CD4-positive, alpha-beta T cell (primary cell): ENCODE results near the gene HACL1. TPM values are rescaled to one million over a fixed set of nuclear protein-coding genes. Genes with fewer than 3 reads are reported as not detected.
A peak's percentile ranks its signal among the peaks of the same experiment; 100 is the strongest.

Source experiments
- ATAC-seq: fragments of 200-7000 bp; cut with Tn5 transposase; one replicate; pipeline ENCODE4 v1.10.0; 2022; ENCODE audit warnings: mild to moderate bottlenecking; ENCODE audit not compliant: poor library complexity
- CTCF ChIA-PET: fragments of 350-600 bp; sonication (Branson Sonifier 250); formaldehyde crosslinking; loops from one replicate; lab custom pipeline; 2021; ENCODE audit warnings: antibody characterized with exemption, inconsistent platforms; lab: Charles Lee
- POLR2A ChIA-PET: fragments of 350-600 bp; sonication (Branson Sonifier 250); formaldehyde crosslinking; loops from one replicate; lab custom pipeline; 2021; ENCODE audit warnings: antibody characterized with exemption, inconsistent platforms; lab: Charles Lee
- DNase-seq, 14 experiments: peaks; one replicate each; pipeline ENCODE4 v3.0.0-alpha.2; 2013 to 2020; ENCODE audit warnings: mixed read lengths in 2 of 14
- H3K27ac ChIP-seq, 2 donors: one replicate each; pipeline versions ENCODE4 v1.5.1 to v1.7.0; 2013; ENCODE audit warnings: low read length in 2 of 2, low read depth in 1 of 2, mild to moderate bottlenecking in 1 of 2
- H3K27me3 ChIP-seq, 2 experiments: 1 replicate in 1 of 2; 2 replicates in 1 of 2; pipeline versions ENCODE4 v1.6.1 to v1.7.0; 2013; ENCODE audit warnings: low read length in 2 of 2, control low read depth in 1 of 2, mild to moderate bottlenecking in 1 of 2, moderate library complexity in 1 of 2; ENCODE audit not compliant: insufficient read depth in 2 of 2, control insufficient read depth in 1 of 2
- H3K36me3 ChIP-seq: one replicate; pipeline ENCODE4 v1.6.1; 2013; ENCODE audit warnings: low read length, control low read depth; ENCODE audit not compliant: insufficient read depth
- H3K4me1 ChIP-seq: one replicate; pipeline ENCODE4 v1.6.1; 2013; ENCODE audit warnings: low read length, control low read depth; ENCODE audit not compliant: insufficient read depth
- H3K4me3 ChIP-seq: one replicate; pipeline ENCODE4 v1.5.1; 2013; ENCODE audit warnings: mild to moderate bottlenecking, low read length, moderate library complexity
- H3K9me3 ChIP-seq, 2 experiments: 1 replicate in 1 of 2; 2 replicates in 1 of 2; pipeline versions ENCODE4 v1.6.1 to v1.7.0; 2013; ENCODE audit warnings: low read length in 2 of 2, mild to moderate bottlenecking in 2 of 2, control low read depth in 1 of 2, moderate library complexity in 1 of 2; ENCODE audit not compliant: control insufficient read depth in 1 of 2, insufficient read depth in 1 of 2
- H3K27ac Mint-ChIP-seq: one replicate; pipeline ENCODE4 v1.8.0; 2020; ENCODE audit warnings: mixed read lengths
- H3K27me3 Mint-ChIP-seq: one replicate; pipeline ENCODE4 v1.8.0; 2021; ENCODE audit warnings: mixed read lengths
- H3K36me3 Mint-ChIP-seq: one replicate; pipeline ENCODE4 v1.8.0; 2021; ENCODE audit warnings: low read depth, mixed read lengths
- H3K4me1 Mint-ChIP-seq: one replicate; pipeline ENCODE4 v1.8.0; 2021; ENCODE audit warnings: low read depth, mixed read lengths
- H3K4me3 Mint-ChIP-seq: one replicate; pipeline ENCODE4 v1.8.0; 2020; ENCODE audit warnings: mild to moderate bottlenecking, mixed read lengths
- H3K9me3 Mint-ChIP-seq: one replicate; pipeline ENCODE4 v1.8.0; 2020; ENCODE audit warnings: mixed read lengths
- CTCF ChIP-seq: fragments of 200-600 bp; IDR thresholded peaks from one replicate; pipeline ENCODE4 v1.8.0; 2022; ENCODE audit warnings: antibody characterized with exemption, mild to moderate bottlenecking
- intact Hi-C, 2 experiments: fragments of 100-400 bp; cut with DNase I in 1 of 2; cut with micrococcal nuclease in 1 of 2; formaldehyde crosslinking; loops; one replicate each; pipeline versions ENCODE4 v1.15.1 to v1.9.0; 2023 to 2025; cut with DNase I, micrococcal nuclease
- total RNA-seq, 174 experiments: library from RNA in 2 of 174; stranded (reverse) in 2 of 174; gene quantifications; one replicate each; pipeline ENCODE4 v1.2.3 and lab custom pipeline; 2021 to 2026

Gene HACL1
- total RNA-seq, 2 experiments from 2014 or later: 26.6 to 33.2 TPM

GRCh38 chr3:15632212-15632580 is 30.8 kb upstream of the HACL1 start:
- H3K4me3 ChIP-seq: no peak overlapping the region
- Mint-ChIP-seq H3K27me3 (no peaks in the 10 kb centered on the region), H3K36me3 (peaks cover 9% of the 10 kb centered on the region), H3K27ac (no peak overlapping the region), H3K9me3 (no peaks in the 10 kb centered on the region), H3K4me1 (peaks cover 35% of the 10 kb centered on the region), H3K4me3 (no peak overlapping the region)
- intact Hi-C loops: loop anchor here in 1 of 2 experiments (5.0 kb wide), 1 partner anchor 545 kb away; no protein-coding TSS in a partner anchor
- H3K27me3 ChIP-seq: no peaks in the 10 kb centered on the region
- ATAC-seq (no peak), DNase-seq (no peak)
- no peaks in the 10 kb centered on the region for H3K9me3 ChIP-seq
- POLR2A ChIA-PET: no interaction called here
- no peak overlapping the region for H3K27ac ChIP-seq
- TF ChIP-seq CTCF: no peak
- no peaks in the 10 kb centered on the region for H3K36me3 ChIP-seq
- peaks cover 26% of the 10 kb centered on the region for H3K4me1 ChIP-seq
- CTCF ChIA-PET: no interaction called here

GRCh38 chr3:15631426-15632211 is 30.2 kb upstream of the HACL1 start:
- H3K9me3 ChIP-seq: no peaks in the 10 kb centered on the region
- H3K27me3 Mint-ChIP-seq: no peaks in the 10 kb centered on the region
- no peak overlapping the region for H3K27ac Mint-ChIP-seq
- H3K36me3 ChIP-seq: no peaks in the 10 kb centered on the region
- ChIA-PET POLR2A (interaction anchor here (1.1 kb wide), 1 partner anchor 171 kb away, joined by 3 read pairs; no protein-coding TSS in a partner anchor), CTCF (no interaction called here)
- peaks cover 6% of the 10 kb centered on the region for H3K36me3 Mint-ChIP-seq
- no peak overlapping the region for H3K27ac ChIP-seq
- H3K4me3 Mint-ChIP-seq: no peak overlapping the region
- intact Hi-C loops: loop anchor here (2.0 to 5.0 kb wide), 2 partner anchors 546 to 615 kb away; no protein-coding TSS in a partner anchor
- peaks cover 20% of the 10 kb centered on the region for H3K4me1 ChIP-seq
- TF ChIP-seq CTCF: no peak
- H3K4me1 Mint-ChIP-seq: peaks cover 30% of the 10 kb centered on the region
- H3K4me3 ChIP-seq: no peak overlapping the region
- H3K27me3 ChIP-seq: no peaks in the 10 kb centered on the region
- no peaks in the 10 kb centered on the region for H3K9me3 Mint-ChIP-seq
- DNase-seq: no peak
- ATAC-seq: no peak

GRCh38 chr3:15630646-15631350 is 29.4 kb upstream of the HACL1 start:
- no peak for TF ChIP-seq CTCF
- H3K4me3 Mint-ChIP-seq: no peak overlapping the region
- DNase-seq: no peak
- ChIA-PET POLR2A (interaction anchor here (1.1 kb wide), 3 partner anchors 30 to 181 kb away, joined by 3 to 5 read pairs (median 3); partner anchors contain the start of genes BTD and HACL1), CTCF (interaction anchor here (0.5 to 1.1 kb wide), 3 partner anchors 166 to 637 kb away, joined by 3 to 5 read pairs (median 5); partner anchors contain the start of gene ANKRD28)
- intact Hi-C loops: loop anchor here (1.0 to 5.0 kb wide), 5 partner anchors 17 to 616 kb away; no protein-coding TSS in a partner anchor
- peaks cover 6% of the 10 kb centered on the region for H3K36me3 Mint-ChIP-seq
- H3K27ac Mint-ChIP-seq: peak overlapping the region; percentile 40
- H3K27ac ChIP-seq: no peak overlapping the region
- H3K4me3 ChIP-seq: peak overlapping the region; percentile 3
- peaks cover 12% of the 10 kb centered on the region for H3K4me1 ChIP-seq
- no peaks in the 10 kb centered on the region for H3K9me3 Mint-ChIP-seq
- H3K9me3 ChIP-seq: no peaks in the 10 kb centered on the region
- ATAC-seq: no peak
- no peaks in the 10 kb centered on the region for H3K36me3 ChIP-seq
- no peaks in the 10 kb centered on the region for H3K27me3 ChIP-seq
- H3K4me1 Mint-ChIP-seq: peaks cover 24% of the 10 kb centered on the region
- H3K27me3 Mint-ChIP-seq: no peaks in the 10 kb centered on the region
